Neural progenitor cell (in vitro differentiated cells): Measurements from ENCODE around the gene NCR2. TPM values are rescaled to one million over a fixed set of nuclear protein-coding genes. Genes with fewer than 3 reads are reported as not detected.

Experiments
- DNase-seq: peaks from one replicate; pipeline ENCODE4 v3.0.0-alpha.2; 2016; ENCODE audit warnings: low spot score
- H2AFZ ChIP-seq: fragments of 200-600 bp; sonication (generic); replicated peaks from 2 replicates; pipeline ENCODE4 v1.6.1; 2016; ENCODE audit warnings: antibody characterized with exemption
- H3F3A ChIP-seq: fragments of 200-600 bp; sonication (generic); 2 replicates; pipeline ENCODE4 v1.6.1; 2016; ENCODE audit warnings: antibody characterized with exemption, low read depth
- H3K27ac ChIP-seq: fragments of 200-600 bp; sonication (generic); 2 replicates; pipeline ENCODE4 v1.5.1; 2016; ENCODE audit warnings: mild to moderate bottlenecking
- H3K27me3 ChIP-seq: fragments of 200-600 bp; sonication (generic); 2 replicates; pipeline ENCODE4 v1.6.1; 2016; ENCODE audit warnings: mild to moderate bottlenecking, moderate library complexity
- H3K36me3 ChIP-seq: fragments of 200-600 bp; sonication (generic); 2 replicates; pipeline ENCODE4 v1.5.1; 2016
- H3K4me1 ChIP-seq: fragments of 200-600 bp; sonication (generic); 2 replicates; pipeline ENCODE4 v1.6.1; 2016; ENCODE audit warnings: mixed run types
- H3K4me2 ChIP-seq: fragments of 200-600 bp; sonication (generic); 2 replicates; pipeline ENCODE4 v1.6.1; 2016
- H3K4me3 ChIP-seq: fragments of 200-600 bp; sonication (generic); 2 replicates; pipeline ENCODE4 v1.5.1; 2016
- H3K79me2 ChIP-seq: fragments of 200-600 bp; sonication (generic); 2 replicates; pipeline ENCODE4 v1.6.1; 2016; ENCODE audit warnings: low read depth
- H3K9ac ChIP-seq: fragments of 200-600 bp; sonication (generic); 2 replicates; pipeline ENCODE4 v1.6.1; 2016
- H3K9me3 ChIP-seq: fragments of 200-600 bp; sonication (generic); 2 replicates; pipeline ENCODE4 v1.5.1; 2016; ENCODE audit warnings: low read depth
- H4K20me1 ChIP-seq: fragments of 200-600 bp; sonication (generic); 2 replicates; pipeline ENCODE4 v1.6.1; 2016; ENCODE audit warnings: low read depth
- H3K27ac Mint-ChIP-seq: 3 replicates; pipeline ENCODE4 v1.8.0; 2021; ENCODE audit warnings: mixed read lengths
- H3K27me3 Mint-ChIP-seq: 2 replicates; pipeline ENCODE4 v1.8.0; 2022; ENCODE audit warnings: low read depth, mild to moderate bottlenecking, inconsistent platforms, moderate library complexity, mixed read lengths; ENCODE audit not compliant: insufficient read depth
- H3K36me3 Mint-ChIP-seq: 3 replicates; pipeline ENCODE4 v1.8.0; 2021; ENCODE audit warnings: mixed read lengths
- H3K4me1 Mint-ChIP-seq: 3 replicates; pipeline ENCODE4 v1.8.0; 2021; ENCODE audit warnings: mixed read lengths
- H3K4me3 Mint-ChIP-seq: 3 replicates; pipeline ENCODE4 v1.8.0; 2021; ENCODE audit warnings: mild to moderate bottlenecking, moderate library complexity, mixed read lengths
- H3K9me3 Mint-ChIP-seq: 3 replicates; pipeline ENCODE4 v1.8.0; 2020; ENCODE audit warnings: mixed read lengths
- CTCF ChIP-seq: fragments of 200-600 bp; sonication (generic); IDR thresholded peaks from 2 replicates; pipeline ENCODE4 v1.5.1; 2017; ENCODE audit warnings: antibody characterized with exemption, mild to moderate bottlenecking
- EZH2 ChIP-seq: fragments of 200-600 bp; sonication (generic); IDR thresholded peaks from 2 replicates; pipeline ENCODE4 v1.6.1; 2017; ENCODE audit warnings: antibody characterized with exemption, mild to moderate bottlenecking, moderate library complexity
- EZH2phosphoT487 ChIP-seq: fragments of 200-600 bp; sonication (generic); IDR thresholded peaks from 2 replicates; pipeline ENCODE4 v1.6.1; 2017; ENCODE audit warnings: antibody characterized with exemption
- total RNA-seq: library from RNA; depleted of rRNA; stranded (reverse); fragments of >200 nt; gene quantifications from 2 replicates; pipeline ENCODE4 v1.2.3, GENCODE V29; 2015; ENCODE audit warnings: low replicate concordance

NCR2 gene
- not detected in 2 replicates for total RNA-seq

DNA sequence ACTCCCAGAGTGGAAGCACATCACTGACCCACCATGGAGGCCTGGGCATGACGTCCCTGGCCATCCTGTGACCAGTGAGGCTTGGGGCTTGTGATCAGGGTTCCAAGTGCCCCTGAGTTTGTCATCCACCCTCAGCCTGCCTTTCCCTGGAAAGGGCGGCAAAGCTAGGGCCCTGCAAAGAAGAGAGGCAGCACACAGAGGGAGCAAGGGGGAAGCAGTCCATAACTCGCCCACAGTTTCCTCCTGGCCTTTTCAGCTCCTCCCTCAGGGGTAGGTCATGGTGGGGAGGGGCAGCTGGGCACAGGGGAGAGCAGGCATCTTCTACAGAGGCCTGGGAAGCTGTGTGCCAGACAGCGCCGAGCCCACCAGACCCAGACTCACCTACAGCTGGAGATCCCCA is at the start of gene NCR2:
NCR2 (plus strand) TSS at position 313 of the 400 bp plus-strand sequence. CDS start 269 bp downstream, outside the sequence.
- H3K4me2 ChIP-seq, result no peak within 1 kb of the TSS
- no peak for TF ChIP-seq EZH2
- no peak for TF ChIP-seq CTCF
- no peak for TF ChIP-seq EZH2phosphoT487
- no peaks in the 10 kb centered on the region for H3K79me2 ChIP-seq
- H3K9me3 Mint-ChIP-seq, result no peaks in the 10 kb centered on the region
- no peaks in the 10 kb centered on the region for H3K36me3 Mint-ChIP-seq
- peaks cover 20% of the 10 kb centered on the region for H3K27me3 Mint-ChIP-seq
- peak within 1 kb of the TSS; percentile 14 for H3K27ac Mint-ChIP-seq
- no peaks in the 10 kb centered on the region for H3K4me1 ChIP-seq
- H3F3A ChIP-seq, result no peaks in the 10 kb centered on the region
- H3K4me3 Mint-ChIP-seq, result no peak within 1 kb of the TSS
- H3K36me3 ChIP-seq, result no peaks in the 10 kb centered on the region
- no peak within 1 kb of the TSS for H3K27ac ChIP-seq
- no peak for DNase-seq
- no peaks in the 10 kb centered on the region for H3K9me3 ChIP-seq
- H3K4me3 ChIP-seq, result no peak within 1 kb of the TSS
- H3K9ac ChIP-seq, result no peak within 1 kb of the TSS
- H4K20me1 ChIP-seq, result no peaks in the 10 kb centered on the region
- peaks cover 9% of the 10 kb centered on the region for H3K27me3 ChIP-seq
- no peak within 1 kb of the TSS for H2AFZ ChIP-seq
- H3K4me1 Mint-ChIP-seq, result peaks cover 9% of the 10 kb centered on the region

DNA sequence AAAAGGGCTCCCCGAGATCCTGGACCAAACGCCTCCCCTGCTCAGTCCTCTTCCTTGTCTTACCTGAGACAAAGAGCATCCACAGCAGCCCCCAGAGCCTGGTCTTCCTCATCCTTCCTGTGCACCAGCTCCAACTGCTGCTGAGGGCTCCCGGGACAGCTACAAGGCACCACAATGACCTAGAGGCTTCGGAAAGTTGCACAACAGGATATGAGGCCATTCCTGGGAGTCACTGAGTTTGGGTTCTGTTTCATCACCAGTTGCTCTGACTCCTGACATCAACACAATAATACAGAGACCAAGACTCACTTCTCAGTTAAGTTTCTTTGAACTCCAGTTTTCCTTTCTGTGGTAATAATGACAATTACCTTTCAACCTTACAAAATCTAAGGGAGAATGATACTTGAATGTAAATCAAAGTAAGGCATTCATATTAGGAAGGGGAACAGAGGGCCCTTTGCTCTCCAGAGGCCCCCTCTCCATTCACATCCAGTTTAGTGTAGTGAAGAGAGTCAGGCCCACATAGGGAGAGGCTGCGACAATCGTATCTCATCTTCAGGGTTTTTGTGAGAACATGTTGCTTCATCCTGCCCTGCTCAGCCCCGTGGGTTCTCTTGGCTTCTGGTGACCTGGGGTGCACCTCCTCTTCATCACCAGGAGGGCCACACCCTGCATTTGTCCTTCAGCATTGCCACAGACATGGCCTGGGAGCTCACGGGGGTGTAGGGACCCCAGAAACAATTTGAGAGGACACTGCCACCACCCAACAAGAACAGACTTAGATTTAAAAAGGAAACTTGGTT is 48.7 kb upstream of the NCR2 start, which contains the start of gene TREM1:
TREM1 (minus strand) TSS at position 139 of the 803 bp plus-strand sequence; CDS start at position 112, 27 bp downstream.
- no peak for DNase-seq
- peaks cover 4% of the 10 kb centered on the region for H3K9me3 Mint-ChIP-seq
- no peaks in the 10 kb centered on the region for H3F3A ChIP-seq
- no peak within 1 kb of the TSS for H3K4me2 ChIP-seq
- no peaks in the 10 kb centered on the region for H3K27me3 ChIP-seq
- no peak within 1 kb of the TSS for H3K4me3 ChIP-seq
- H4K20me1 ChIP-seq, result no peaks in the 10 kb centered on the region
- H3K9ac ChIP-seq, result no peak within 1 kb of the TSS
- no peaks in the 10 kb centered on the region for H3K79me2 ChIP-seq
- TF ChIP-seq EZH2, result no peak
- no peak for TF ChIP-seq EZH2phosphoT487
- TF ChIP-seq CTCF, result no peak
- H3K4me1 Mint-ChIP-seq, result peaks cover 34% of the 10 kb centered on the region
- no peak within 1 kb of the TSS for H3K27ac ChIP-seq
- H3K4me3 Mint-ChIP-seq, result no peak within 1 kb of the TSS
- no peaks in the 10 kb centered on the region for H3K36me3 ChIP-seq
- H3K9me3 ChIP-seq, result no peaks in the 10 kb centered on the region
- H3K4me1 ChIP-seq, result no peaks in the 10 kb centered on the region
- no peak within 1 kb of the TSS for H2AFZ ChIP-seq
- H3K36me3 Mint-ChIP-seq, result no peaks in the 10 kb centered on the region
- H3K27ac Mint-ChIP-seq, result no peak within 1 kb of the TSS
- H3K27me3 Mint-ChIP-seq, result peaks cover 8% of the 10 kb centered on the region

- Histone ChIP-seq H3K9ac (no peak overlapping the region), H3K27me3 (no peaks in the 10 kb centered on the region), H3F3A (no peaks in the 10 kb centered on the region), H3K36me3 (no peaks in the 10 kb centered on the region), H3K4me3 (no peak overlapping the region), H3K4me1 (no peaks in the 10 kb centered on the region), H2AFZ (no peak overlapping the region), H3K9me3 (no peaks in the 10 kb centered on the region), H3K4me2 (no peak overlapping the region), H3K27ac (no peak overlapping the region), H4K20me1 (no peaks in the 10 kb centered on the region), H3K79me2 (no peaks in the 10 kb centered on the region)
- no peak overlapping the region for H3K4me3 Mint-ChIP-seq
- H3K27ac Mint-ChIP-seq, result no peak overlapping the region
- TF ChIP-seq EZH2phosphoT487 (no peak), CTCF (no peak), EZH2 (no peak)
- peaks cover 5% of the 10 kb centered on the region for H3K27me3 Mint-ChIP-seq
- H3K4me1 Mint-ChIP-seq, result peaks cover 37% of the 10 kb centered on the region
- H3K36me3 Mint-ChIP-seq, result no peaks in the 10 kb centered on the region
- DNase-seq, result no peak
- H3K9me3 Mint-ChIP-seq, result peaks cover 2% of the 10 kb centered on the region
Measured at GRCh38 chr6:41288030-41288753, 47.2 kb upstream of the NCR2 start.
